HG02678 (cell line): ENCODE measurements around the gene C1QL2.

Experiments
- ATAC-seq: cut with Tn5 transposase; IDR thresholded peaks from one replicate; pipeline ENCODE4 v1.9.1; 2021; ENCODE audit warnings: mild to moderate bottlenecking, moderate library complexity; ENCODE audit not compliant: unreplicated experiment

C1QL2 gene

GRCh38 chr2:119158563-119159347 lies at the start of gene C1QL2:
Gene C1QL2, minus strand, starts transcription at chr2:119158751. Its CDS starts 482 bp downstream, at chr2:119158269.
- ATAC-seq, result no peak

- no peak for ATAC-seq
These were observed 48.9 kb upstream of the C1QL2 start for GRCh38 chr2:119207447-119207846.

- ATAC-seq, result no peak
These were observed 47.6 kb upstream of the C1QL2 start for GRCh38 chr2:119206201-119206600.

GRCh38 chr2:119205001-119205706 lies 46.6 kb upstream of the C1QL2 start:
- no peak for ATAC-seq

GRCh38 chr2:119204525-119204924 lies 46.0 kb upstream of the C1QL2 start:
- no peak for ATAC-seq

- no peak for ATAC-seq
These were observed 44.2 kb upstream of the C1QL2 start for GRCh38 chr2:119202610-119203310.

GRCh38 chr2:119201815-119202214 lies 43.3 kb upstream of the C1QL2 start:
- ATAC-seq, result no peak

GRCh38 chr2:119198240-119198840 lies 39.8 kb upstream of the C1QL2 start:
- no peak for ATAC-seq

GRCh38 chr2:119197529-119198239 lies 39.1 kb upstream of the C1QL2 start:
- ATAC-seq, result no peak

GRCh38 chr2:119197126-119197405 lies 38.5 kb upstream of the C1QL2 start:
- no peak for ATAC-seq

- no peak for ATAC-seq
These were observed 38.0 kb upstream of the C1QL2 start for GRCh38 chr2:119196301-119197125.

GRCh38 chr2:119195887-119196286 lies 37.3 kb upstream of the C1QL2 start:
- ATAC-seq, result no peak

- ATAC-seq, result no peak
These were observed 36.5 kb upstream of the C1QL2 start for GRCh38 chr2:119195001-119195400.

- no peak for ATAC-seq
These were observed 34.3 kb upstream of the C1QL2 start for GRCh38 chr2:119192893-119193292.

GRCh38 chr2:119190321-119191111 lies 32.0 kb upstream of the C1QL2 start:
- ATAC-seq, result no peak

GRCh38 chr2:119184512-119184911 lies 26.0 kb upstream of the C1QL2 start:
- no peak for ATAC-seq

GRCh38 chr2:119181791-119182445 lies 23.4 kb upstream of the C1QL2 start:
- no peak for ATAC-seq

- ATAC-seq, result no peak
These were observed 22.8 kb upstream of the C1QL2 start for GRCh38 chr2:119181391-119181790.

GRCh38 chr2:119180892-119181291 lies 22.3 kb upstream of the C1QL2 start:
- ATAC-seq, result no peak
